GM10266 (cell line): ENCODE measurements around the gene IQCH.

Experiments used
- DNase-seq: peaks from one replicate; pipeline ENCODE4 v3.0.0; 2012; ENCODE audit errors: extremely low spot score
- CTCF ChIP-seq: IDR thresholded peaks from 2 replicates; pipeline ENCODE4 v1.5.1; 2012; ENCODE audit warnings: mild to moderate bottlenecking, low read depth; ENCODE audit not compliant: control insufficient read depth, insufficient read depth; ENCODE audit errors: missing control alignments

IQCH gene

DNA sequence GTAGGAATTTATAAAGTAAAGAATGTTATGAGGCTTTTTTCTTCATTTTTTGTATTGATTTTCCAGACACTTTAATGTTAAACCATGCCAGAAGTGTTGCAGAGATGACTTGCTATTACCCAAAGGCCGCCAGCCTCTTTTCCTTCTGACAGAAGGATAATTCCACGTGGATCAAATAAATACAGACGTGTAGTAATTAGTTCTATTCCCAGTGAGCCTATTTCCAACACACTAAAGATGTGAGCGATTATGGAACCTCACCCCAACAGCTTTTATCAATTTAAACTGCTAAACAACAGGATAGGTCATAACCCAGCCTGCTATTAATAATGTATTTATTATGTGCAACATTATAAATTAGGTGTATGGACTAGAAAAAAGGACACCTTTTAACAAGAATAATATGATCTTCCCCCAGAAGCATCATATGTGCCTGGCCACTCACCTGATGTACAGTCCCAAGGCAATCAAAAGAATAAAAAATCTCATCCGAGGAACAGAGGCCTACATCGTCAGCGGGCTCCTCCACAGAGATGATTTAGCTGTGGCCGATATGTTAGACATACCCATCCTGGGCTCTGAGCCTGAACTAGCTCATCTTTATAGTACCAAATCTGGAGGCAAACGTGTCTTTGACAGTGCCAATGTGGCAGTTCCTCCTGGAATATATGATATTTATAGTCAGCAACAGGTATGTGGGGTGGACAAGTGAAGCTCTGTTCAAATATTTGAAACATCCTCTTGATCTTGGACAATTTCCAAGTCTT, 140.5 kb downstream of the IQCH start:
- DNase-seq: no peak
- no peak for TF ChIP-seq CTCF

DNA sequence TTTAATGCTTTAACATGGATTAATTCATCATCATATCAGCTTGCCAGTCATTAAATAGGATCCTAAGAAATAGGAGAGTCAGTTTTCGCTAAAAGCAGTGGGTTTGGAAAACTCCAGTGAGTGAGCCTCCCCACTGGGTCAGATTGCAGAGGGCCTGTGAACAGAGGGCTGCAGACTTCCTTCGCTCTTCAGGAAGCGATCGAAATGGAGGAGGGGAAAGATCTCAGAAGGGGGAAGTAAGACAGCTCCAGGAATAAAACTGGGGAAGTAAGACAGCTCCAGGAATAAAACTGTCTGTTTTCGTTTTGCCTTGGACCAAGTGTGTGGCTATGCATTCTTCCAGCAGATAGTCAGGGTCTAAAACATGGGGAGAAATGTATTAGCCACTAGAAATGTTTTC, 141.5 kb downstream of the IQCH start:
- no peak for TF ChIP-seq CTCF
- DNase-seq: no peak

GRCh38 chr15:67397139-67397538, 142.6 kb downstream of the IQCH start:
- no peak for TF ChIP-seq CTCF
- no peak for DNase-seq

- no peak for TF ChIP-seq CTCF
- DNase-seq: no peak
These were observed 145.3 kb downstream of the IQCH start for GRCh38 chr15:67399925-67400324.

- TF ChIP-seq CTCF: no peak
- no peak for DNase-seq
These were observed 146.3 kb downstream of the IQCH start for GRCh38 chr15:67400890-67401289.

GRCh38 chr15:67401336-67401735, 146.8 kb downstream of the IQCH start:
- no peak for TF ChIP-seq CTCF
- DNase-seq: no peak

DNA sequence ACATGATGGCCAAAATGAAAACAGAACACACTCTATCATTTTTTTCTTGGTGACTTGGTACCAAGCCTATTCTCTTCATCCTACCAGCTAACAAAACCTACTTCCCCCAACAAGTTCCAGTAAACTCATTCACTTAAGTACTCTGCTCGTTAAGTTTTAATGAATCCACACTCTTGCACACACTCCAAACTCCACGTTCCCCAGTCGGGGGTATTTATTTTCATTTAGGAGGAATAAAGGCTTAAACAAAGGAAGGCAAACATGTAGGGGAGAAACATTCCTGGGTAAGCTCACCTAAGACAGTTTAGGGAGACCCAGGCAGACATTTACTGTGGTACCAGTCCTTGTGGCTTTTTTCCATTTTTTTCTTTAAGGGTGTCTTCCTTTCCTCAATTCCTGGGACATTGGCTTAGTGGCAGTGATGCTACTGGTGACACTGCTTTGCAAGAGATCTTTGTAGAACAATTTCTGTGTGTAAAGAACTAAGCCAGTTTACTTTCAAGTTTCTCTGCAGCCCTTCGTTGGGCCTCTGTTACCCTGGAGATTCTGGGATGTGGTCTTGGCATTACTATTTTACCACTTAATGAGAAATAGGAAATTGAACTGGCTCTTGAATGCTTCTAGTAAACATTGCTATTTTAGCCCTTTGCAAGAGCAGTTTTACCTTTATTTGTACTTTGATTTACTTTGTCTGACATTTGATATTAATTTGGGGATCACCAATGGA, 149.0 kb downstream of the IQCH start:
- DNase-seq: no peak
- no peak for TF ChIP-seq CTCF
